K562 (cell line): ENCODE data around the gene STK11. TPM values are rescaled to one million over a fixed set of nuclear protein-coding genes. Genes with fewer than 3 reads are reported as not detected.
A peak's percentile ranks its signal among the peaks of the same experiment; 100 is the strongest.

Source experiments
- CAMTA2 ChIP-seq: fragments of 250-450 bp; sonication (Bioruptor Pico); conservative IDR thresholded peaks from 2 replicates; pipeline ENCODE4 v1.5.1; 2022
- COPS2 ChIP-seq: fragments of 450-650 bp; conservative IDR thresholded peaks from 2 replicates; pipeline ENCODE4 v1.6.1; 2016; ENCODE audit warnings: mild to moderate bottlenecking, moderate library complexity
- E2F4 ChIP-seq: sonication (generic); formaldehyde crosslinking; IDR thresholded peaks from 2 replicates; pipeline ENCODE4 v1.8.0; 2022; ENCODE audit warnings: mild to moderate bottlenecking, low read depth, missing genetic modification reagents
- E2F8 ChIP-seq: fragments of 450-650 bp; IDR thresholded peaks from 2 replicates; pipeline ENCODE4 v1.7.1; 2018; ENCODE audit warnings: mild to moderate bottlenecking, low read depth; ENCODE audit not compliant: partially characterized antibody
- HMGXB4 ChIP-seq: sonication (generic); formaldehyde crosslinking; IDR thresholded peaks from 2 replicates; pipeline ENCODE4 v1.8.1; 2023; ENCODE audit warnings: mild to moderate bottlenecking, missing genetic modification reagents
- L3MBTL2 ChIP-seq: fragments of 450-650 bp; IDR thresholded peaks from 2 replicates; pipeline ENCODE4 v1.6.1; 2016; ENCODE audit warnings: mild to moderate bottlenecking, moderate library complexity
- MAFG ChIP-seq: fragments of 450-650 bp; conservative IDR thresholded peaks from 2 replicates; pipeline ENCODE4 v1.6.1; 2016; ENCODE audit warnings: missing genetic modification characterization, missing compliant biosample characterization
- MCM5 ChIP-seq: fragments of 450-650 bp; IDR thresholded peaks from 2 replicates; pipeline ENCODE4 v1.6.1; 2016; ENCODE audit warnings: low read depth
- MCM7 ChIP-seq, 2 experiments: fragments of 450-650 bp; IDR thresholded peaks; 2 replicates each; pipeline ENCODE4 v1.6.1; 2016 to 2018
- MEIS2 ChIP-seq: fragments of 450-650 bp; IDR thresholded peaks from 2 replicates; pipeline ENCODE4 v1.6.1; 2014; ENCODE audit warnings: mild to moderate bottlenecking; ENCODE audit not compliant: partially characterized antibody
- PHF20 ChIP-seq: fragments of 450-650 bp; IDR thresholded peaks from 2 replicates; pipeline ENCODE4 v1.6.1; 2018; ENCODE audit not compliant: partially characterized antibody
- PRDM10 ChIP-seq: fragments of 450-650 bp; IDR thresholded peaks from 2 replicates; pipeline ENCODE4 v1.6.1; 2018; ENCODE audit not compliant: partially characterized antibody
- SUPT5H ChIP-seq: fragments of 450-650 bp; IDR thresholded peaks from 2 replicates; pipeline ENCODE4 v1.6.1; 2016
- TEAD2 ChIP-seq: fragments of 450-650 bp; IDR thresholded peaks from 2 replicates; pipeline ENCODE4 v1.6.1; 2016; ENCODE audit warnings: missing genetic modification characterization, control low read depth, missing compliant biosample characterization
- ZBTB5 ChIP-seq: fragments of 450-650 bp; IDR thresholded peaks from 2 replicates; pipeline ENCODE4 v1.6.1; 2017; ENCODE audit warnings: antibody characterized with exemption
- ZNF134 ChIP-seq: fragments of 250-450 bp; sonication (Bioruptor Pico); conservative IDR thresholded peaks from 2 replicates; pipeline ENCODE4 v1.4.0; 2020
- ZNF354B ChIP-seq: fragments of 250-450 bp; sonication (Bioruptor Pico); IDR thresholded peaks from 2 replicates; pipeline ENCODE4 v1.4.0; 2020
- polyA plus RNA-seq, 8 experiments: library from polyadenylated mRNA; depleted of rRNA in 4 of 8; stranded (reverse) in 5 of 8; unstranded in 3 of 8; fragments of >200 nt; fragmentation: Nextera tagmentation in 2 of 8; fragmentation: Illumina TruSeq in 1 of 8; extraction: Ambion mirVana in 2 of 8; extraction: Trizol in 1 of 8; gene quantifications; 2 replicates each; pipeline versions ENCODE4 v1.2.1 to v1.2.3, GENCODE V29; 2011 to 2014; ENCODE audit warnings: inconsistent platforms in 1 of 8, missing spikeins in 1 of 8
- total RNA-seq, 7 experiments: library from RNA; depleted of rRNA in 6 of 7; stranded (reverse); fragments of >200 nt in 6 of 7; fragmentation: Illumina TruSeq in 2 of 7; extraction: Trizol in 2 of 7; gene quantifications; 2 replicates each; pipeline versions ENCODE4 v1.2.1 to v1.2.3, GENCODE V29; 2011 to 2021; ENCODE audit warnings: low replicate concordance in 1 of 7

Gene STK11
- total and polyA plus RNA-seq, 9 of the 15 experiments (the other 6 are each of a cell fraction or from before 2014, with no cell fraction given) = 0.15 to 96.5 (median 31.7) TPM

GRCh38 chr19:1266129-1266915, 60.7 kb downstream of the STK11 start (continued):
- no peak for TF ChIP-seq ZNF354B
- no peak for TF ChIP-seq E2F4 (CRISPR knock-in tag)
- TF ChIP-seq PHF20 = no peak
- TF ChIP-seq L3MBTL2 = peak; percentile 68; the same call in 1 of the 2 replicates
- TF ChIP-seq SUPT5H = no peak
- TF ChIP-seq MAFG (tag) = no peak
- TF ChIP-seq COPS2 = no peak
- peak; percentile 84 for TF ChIP-seq PRDM10
- TF ChIP-seq MEIS2 = no peak
- TF ChIP-seq ZBTB5 = no peak
- TF ChIP-seq HMGXB4 = no peak
- no peak for TF ChIP-seq MCM7 (IDR thresholded peaks at IDR 0.05)
- no peak for TF ChIP-seq ZNF134 (CRISPR knock-in tag)
- TF ChIP-seq CAMTA2 (CRISPR knock-in tag) = no peak
- no peak for TF ChIP-seq E2F8
- TF ChIP-seq TEAD2 (tag) = no peak
- no peak for TF ChIP-seq MCM5
